HepG2 (cell line): Measurements from ENCODE around the gene TMEM135. TPM values are rescaled to one million over a fixed set of nuclear protein-coding genes. Genes with fewer than 3 reads are reported as not detected.

Experiments
- DNMT3B ChIP-seq: conservative IDR thresholded peaks from 2 replicates; pipeline ENCODE4 v1.6.1; 2016; ENCODE audit warnings: missing biosample characterization, control low read depth
- MTF1 ChIP-seq: sonication (generic); formaldehyde crosslinking; IDR thresholded peaks from 2 replicates; pipeline ENCODE4 v1.5.0; 2020; ENCODE audit warnings: missing genetic modification reagents
- NFE2L2 ChIP-seq: fragments of 150-350 bp; IDR thresholded peaks from 2 replicates; pipeline ENCODE4 v1.6.1; 2014; ENCODE audit warnings: low read length
- POLR2A ChIP-seq, 2 experiments: IDR thresholded peaks; 2 replicates each; pipeline ENCODE4 v1.6.1; 2011; ENCODE audit warnings: low read depth in 2 of 2, low read length in 2 of 2, mild to moderate bottlenecking in 1 of 2, moderate library complexity in 1 of 2; ENCODE audit not compliant: insufficient read depth in 1 of 2
- STAT5B ChIP-seq: sonication (generic); formaldehyde crosslinking; IDR thresholded peaks from 2 replicates; pipeline ENCODE4 v1.4.0; 2020; ENCODE audit warnings: missing genetic modification reagents
- U2AF2 ChIP-seq: fragments of 200-400 bp; formaldehyde crosslinking; IDR thresholded peaks from 2 replicates; pipeline ENCODE4 v1.6.1; 2017; ENCODE audit warnings: low read depth, mild to moderate bottlenecking, low read length
- ZNF501 ChIP-seq: sonication (generic); formaldehyde crosslinking; IDR thresholded peaks from 2 replicates; pipeline ENCODE4 v1.5.1; 2020; ENCODE audit warnings: mild to moderate bottlenecking, moderate library complexity, missing genetic modification reagents
- ZNF503 ChIP-seq: sonication (generic); formaldehyde crosslinking; IDR thresholded peaks from 2 replicates; pipeline ENCODE4 v1.4.0; 2020; ENCODE audit warnings: missing genetic modification reagents
- ZNF780A ChIP-seq: sonication (generic); formaldehyde crosslinking; IDR thresholded peaks from 2 replicates; pipeline ENCODE4 v1.8.0; 2022; ENCODE audit warnings: mild to moderate bottlenecking, missing genetic modification reagents, moderate library complexity
- polyA plus RNA-seq, 8 experiments: library from polyadenylated mRNA; depleted of rRNA in 3 of 8; stranded (reverse) in 7 of 8; unstranded in 1 of 8; fragments of >200 nt; fragmentation: Illumina TruSeq in 4 of 8; extraction: Trizol in 4 of 8; gene quantifications; 2 replicates each; pipeline versions ENCODE4 v1.2.1 to v1.2.3, GENCODE V29; 2011 to 2016; ENCODE audit warnings: low read depth in 4 of 8, missing spikeins in 1 of 8, mixed read lengths in 1 of 8; ENCODE audit not compliant: insufficient read depth in 1 of 8
- total RNA-seq, 5 experiments: library from RNA; depleted of rRNA; stranded (reverse); fragments of >200 nt; fragmentation: Illumina TruSeq; extraction: Trizol; gene quantifications; 2 replicates each; pipeline ENCODE4 v1.2.3, GENCODE V29; 2016; ENCODE audit warnings: low read depth in 1 of 5
- TF ChIP-seq, protein P1 (sequence below): sonication (generic); formaldehyde crosslinking; conservative IDR thresholded peaks from 2 replicates; pipeline ENCODE4 v1.4.0; 2020; ENCODE audit warnings: mild to moderate bottlenecking, missing genetic modification reagents, moderate library complexity
- TF ChIP-seq, protein P2 (sequence below): IDR thresholded peaks from 2 replicates; pipeline ENCODE4 v1.6.1; 2016; ENCODE audit warnings: control low read depth

TMEM135 gene
- total and polyA plus RNA-seq, 2 of the 13 experiments (the other 11 are each of a cell fraction or from before 2014, with no cell fraction given), result 36.6 to 88.9 TPM

GRCh38 chr11:87125257-87125656 is 87.5 kb downstream of the TMEM135 start (continued):
- no peak for TF ChIP-seq ZNF501
- no peak for TF ChIP-seq DNMT3B (CRISPR knock-in tag)
- no peak for TF ChIP-seq U2AF2
- TF ChIP-seq ZNF503, result no peak
- TF ChIP-seq POLR2A (IDR thresholded peaks at IDR 0.05; ENCODE audit: insufficient read depth in 1 of 2, low read depth in 2 of 2, low read length in 2 of 2), result no peak
- no peak for TF ChIP-seq ZNF780A (CRISPR knock-in tag)
- TF ChIP-seq STAT5B, result no peak
- no peak for TF ChIP-seq NFE2L2
- TF ChIP-seq, protein P1, sequence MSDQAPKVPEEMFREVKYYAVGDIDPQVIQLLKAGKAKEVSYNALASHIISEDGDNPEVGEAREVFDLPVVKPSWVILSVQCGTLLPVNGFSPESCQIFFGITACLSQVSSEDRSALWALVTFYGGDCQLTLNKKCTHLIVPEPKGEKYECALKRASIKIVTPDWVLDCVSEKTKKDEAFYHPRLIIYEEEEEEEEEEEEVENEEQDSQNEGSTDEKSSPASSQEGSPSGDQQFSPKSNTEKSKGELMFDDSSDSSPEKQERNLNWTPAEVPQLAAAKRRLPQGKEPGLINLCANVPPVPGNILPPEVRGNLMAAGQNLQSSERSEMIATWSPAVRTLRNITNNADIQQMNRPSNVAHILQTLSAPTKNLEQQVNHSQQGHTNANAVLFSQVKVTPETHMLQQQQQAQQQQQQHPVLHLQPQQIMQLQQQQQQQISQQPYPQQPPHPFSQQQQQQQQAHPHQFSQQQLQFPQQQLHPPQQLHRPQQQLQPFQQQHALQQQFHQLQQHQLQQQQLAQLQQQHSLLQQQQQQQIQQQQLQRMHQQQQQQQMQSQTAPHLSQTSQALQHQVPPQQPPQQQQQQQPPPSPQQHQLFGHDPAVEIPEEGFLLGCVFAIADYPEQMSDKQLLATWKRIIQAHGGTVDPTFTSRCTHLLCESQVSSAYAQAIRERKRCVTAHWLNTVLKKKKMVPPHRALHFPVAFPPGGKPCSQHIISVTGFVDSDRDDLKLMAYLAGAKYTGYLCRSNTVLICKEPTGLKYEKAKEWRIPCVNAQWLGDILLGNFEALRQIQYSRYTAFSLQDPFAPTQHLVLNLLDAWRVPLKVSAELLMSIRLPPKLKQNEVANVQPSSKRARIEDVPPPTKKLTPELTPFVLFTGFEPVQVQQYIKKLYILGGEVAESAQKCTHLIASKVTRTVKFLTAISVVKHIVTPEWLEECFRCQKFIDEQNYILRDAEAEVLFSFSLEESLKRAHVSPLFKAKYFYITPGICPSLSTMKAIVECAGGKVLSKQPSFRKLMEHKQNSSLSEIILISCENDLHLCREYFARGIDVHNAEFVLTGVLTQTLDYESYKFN (CRISPR knock-in tag), result no peak
- TF ChIP-seq MTF1 (CRISPR knock-in tag), result no peak
- TF ChIP-seq, protein P2, sequence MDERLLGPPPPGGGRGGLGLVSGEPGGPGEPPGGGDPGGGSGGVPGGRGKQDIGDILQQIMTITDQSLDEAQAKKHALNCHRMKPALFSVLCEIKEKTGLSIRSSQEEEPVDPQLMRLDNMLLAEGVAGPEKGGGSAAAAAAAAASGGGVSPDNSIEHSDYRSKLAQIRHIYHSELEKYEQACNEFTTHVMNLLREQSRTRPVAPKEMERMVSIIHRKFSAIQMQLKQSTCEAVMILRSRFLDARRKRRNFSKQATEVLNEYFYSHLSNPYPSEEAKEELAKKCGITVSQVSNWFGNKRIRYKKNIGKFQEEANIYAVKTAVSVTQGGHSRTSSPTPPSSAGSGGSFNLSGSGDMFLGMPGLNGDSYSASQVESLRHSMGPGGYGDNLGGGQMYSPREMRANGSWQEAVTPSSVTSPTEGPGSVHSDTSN (CRISPR knock-in tag), result no peak
- TF ChIP-seq, all 625 proteins: peak for 0
